HepG2 (cell line): Measurements from ENCODE around the gene KCNE4. TPM values are rescaled to one million over a fixed set of nuclear protein-coding genes. Genes with fewer than 3 reads are reported as not detected.

Source experiments
- ATAC-seq: fragments of 200-7000 bp; cut with Tn5 transposase; 3 replicates; pipeline ENCODE4 v1.9.1; 2020; ENCODE audit warnings: mild to moderate bottlenecking, moderate library complexity
- BruUV-seq: library from RNA; stranded (reverse); fragments of 400-500 nt; replicated peaks from 2 replicates; lab custom pipeline; 2021; lab: Mats Ljungman, UMichigan
- CTCF ChIA-PET: fragments of 300-600 bp; formaldehyde crosslinking; extraction: SDS; loops from one replicate; lab custom pipeline; 2021; ENCODE audit warnings: low total read pairs, inconsistent platforms, low intra/inter-chr PET ratio; lab: Yijun Ruan, JAX
- POLR2A ChIA-PET: fragments of 350-600 bp; sonication (Branson Sonifier 250); formaldehyde crosslinking; loops from one replicate; lab custom pipeline; 2020; ENCODE audit warnings: antibody characterized with exemption, inconsistent platforms; lab: Yijun Ruan, JAX
- DNase-seq: peaks from one replicate; pipeline ENCODE4 v3.0.0-alpha.2; 2015; ENCODE audit warnings: low spot score
- FAIRE-seq: peaks from 3 replicates; lab custom pipeline; 2011; peaks lifted over from hg19 to GRCh38; lab: Jason Lieb, UNC
- H2AFZ ChIP-seq: one replicate; pipeline ENCODE4 v1.6.1; 2011; ENCODE audit warnings: low read length, inconsistent platforms
- H3K27ac ChIP-seq: fragments of 300-600 bp; 3 replicates; pipeline ENCODE4 v1.8.0; 2011; ENCODE audit warnings: mixed run types, mild to moderate bottlenecking, mixed read lengths, low read length, inconsistent platforms; ENCODE audit not compliant: insufficient read depth; ENCODE audit errors: extremely low read length
- H3K27me3 ChIP-seq, 2 experiments: fragments of 200-600 bp in 1 of 2; 2 replicates in 1 of 2; 3 replicates in 1 of 2; pipeline versions ENCODE4 v1.6.0 to v1.8.0; 2011; ENCODE audit warnings: low read length in 2 of 2, mild to moderate bottlenecking in 2 of 2, moderate library complexity in 2 of 2, inconsistent platforms in 1 of 2; ENCODE audit not compliant: insufficient read depth in 2 of 2, control insufficient read depth in 1 of 2
- H3K36me3 ChIP-seq, 2 experiments: fragments of 200-600 bp in 1 of 2; replicated peaks in 1 of 2; 2 replicates in 1 of 2; 3 replicates in 1 of 2; pipeline versions ENCODE4 v1.5.1 to v1.8.0; 2011; ENCODE audit warnings: low read length in 2 of 2, inconsistent platforms in 1 of 2; ENCODE audit not compliant: insufficient read depth in 2 of 2, control insufficient read depth in 1 of 2
- H3K4me1 ChIP-seq: 2 replicates; pipeline ENCODE4 v1.5.1; 2012; ENCODE audit warnings: low read length, inconsistent platforms; ENCODE audit not compliant: insufficient read depth
- H3K4me2 ChIP-seq: 2 replicates; pipeline ENCODE4 v1.6.0; 2011; ENCODE audit warnings: low read depth, low read length, inconsistent platforms
- H3K4me3 ChIP-seq, 3 experiments: fragments of 200-600 bp in 1 of 3; sonication (generic), shearing (Covaris generic) in 1 of 3; replicated peaks in 1 of 3; 2 replicates each; pipeline ENCODE4 v1.5.1; 2011 to 2016; ENCODE audit warnings: low read length in 3 of 3, inconsistent platforms in 2 of 3, low read depth in 2 of 3, mild to moderate bottlenecking in 2 of 3, control low read depth in 1 of 3, mixed read lengths in 1 of 3; ENCODE audit not compliant: insufficient read depth in 1 of 3
- H3K79me2 ChIP-seq: one replicate; pipeline ENCODE4 v1.6.1; 2011; ENCODE audit warnings: low read length, inconsistent platforms; ENCODE audit not compliant: insufficient read depth
- H3K9ac ChIP-seq: 2 replicates; pipeline ENCODE4 v1.6.0; 2011; ENCODE audit warnings: mild to moderate bottlenecking, low read depth, low read length, inconsistent platforms; ENCODE audit not compliant: insufficient read depth
- H3K9me3 ChIP-seq: 2 replicates; pipeline ENCODE4 v1.5.1; 2012; ENCODE audit warnings: mild to moderate bottlenecking, low read length
- H4K20me1 ChIP-seq: 2 replicates; pipeline ENCODE4 v1.6.0; 2011; ENCODE audit warnings: inconsistent platforms, mild to moderate bottlenecking, low read length, moderate library complexity; ENCODE audit not compliant: insufficient read depth
- CBX5 ChIP-seq: sonication (generic); formaldehyde crosslinking; IDR thresholded peaks from 2 replicates; pipeline ENCODE4 v1.4.0; 2020; ENCODE audit warnings: missing genetic modification reagents, borderline replicate concordance
- IRX3 ChIP-seq: sonication (generic); formaldehyde crosslinking; IDR thresholded peaks from 2 replicates; pipeline ENCODE4 v1.8.1; 2023; ENCODE audit warnings: mild to moderate bottlenecking, low read depth, missing genetic modification reagents, borderline replicate concordance
- KLF16 ChIP-seq, 2 experiments: sonication (generic) in 1 of 2; formaldehyde crosslinking in 1 of 2; IDR thresholded peaks; 2 replicates each; pipeline versions ENCODE4 v1.6.1 to v1.8.0; 2016 to 2023; ENCODE audit warnings: missing genetic modification reagents in 2 of 2, missing compliant biosample characterization in 1 of 2
- MBD4 ChIP-seq: IDR thresholded peaks from 2 replicates; pipeline ENCODE4 v1.6.1; 2012; ENCODE audit warnings: low read length, inconsistent platforms, borderline replicate concordance
- MTA3 ChIP-seq: sonication (generic); formaldehyde crosslinking; IDR thresholded peaks from 2 replicates; pipeline ENCODE4 v1.4.0; 2020; ENCODE audit warnings: missing genetic modification reagents
- MYC ChIP-seq: sonication (generic); formaldehyde crosslinking; IDR thresholded peaks from 2 replicates; pipeline ENCODE4 v1.9.0; 2021; ENCODE audit warnings: missing genetic modification reagents, borderline replicate concordance
- NFE2L2 ChIP-seq: fragments of 150-350 bp; IDR thresholded peaks from 2 replicates; pipeline ENCODE4 v1.6.1; 2014; ENCODE audit warnings: low read length
- NFIC ChIP-seq: IDR thresholded peaks from 2 replicates; pipeline ENCODE4 v1.6.1; 2012; ENCODE audit warnings: mild to moderate bottlenecking, low read length, inconsistent platforms
- NR2F6 ChIP-seq, 2 experiments: IDR thresholded peaks; 2 replicates each; pipeline ENCODE4 v1.6.1; 2016; ENCODE audit warnings: antibody characterized with exemption in 1 of 2, mild to moderate bottlenecking in 1 of 2
- RFXAP ChIP-seq: sonication (generic); formaldehyde crosslinking; IDR thresholded peaks from 2 replicates; pipeline ENCODE4 v1.4.0; 2020; ENCODE audit warnings: missing genetic modification reagents, borderline replicate concordance
- ZBTB21 ChIP-seq: sonication (generic); formaldehyde crosslinking; IDR thresholded peaks from 2 replicates; pipeline ENCODE4 v1.4.0; 2020; ENCODE audit warnings: missing genetic modification reagents
- ZNF143 ChIP-seq: sonication (generic); formaldehyde crosslinking; IDR thresholded peaks from 2 replicates; pipeline ENCODE4 v1.4.0; 2020; ENCODE audit warnings: missing genetic modification reagents
- ZNF335 ChIP-seq: sonication (generic); formaldehyde crosslinking; IDR thresholded peaks from 2 replicates; pipeline ENCODE4 v1.4.0; 2020; ENCODE audit warnings: missing genetic modification reagents
- ZNF557 ChIP-seq: sonication (generic); formaldehyde crosslinking; IDR thresholded peaks from 2 replicates; pipeline ENCODE4 v1.4.0; 2020; ENCODE audit warnings: missing genetic modification reagents
- WGBS: methylation state at CpG from one replicate; pipeline ENCODE4 v1.1.6; 2017; ENCODE audit warnings: low lambda C conversion rate; 5-methylcytosine and 5-hydroxymethylcytosine counted together
- in situ Hi-C: cut with HindIII; loops from 2 replicates; pipeline ENCODE4 v1.10.0; 2017; ENCODE audit warnings: low pct_unique_long_range_greater_than_20kb; ENCODE audit not compliant: extremely low pct_ligation_motif_present
- intact Hi-C: fragments of 100-400 bp; cut with micrococcal nuclease; formaldehyde crosslinking; loops from one replicate; pipeline ENCODE4 v1.10.0; 2022; ENCODE audit not compliant: unreplicated experiment
- polyA plus RNA-seq, 8 experiments: library from polyadenylated mRNA; depleted of rRNA in 3 of 8; stranded (reverse) in 7 of 8; unstranded in 1 of 8; fragments of >200 nt; fragmentation: Illumina TruSeq in 4 of 8; extraction: Trizol in 4 of 8; gene quantifications; 2 replicates each; pipeline versions ENCODE4 v1.2.1 to v1.2.3, GENCODE V29; 2011 to 2016; ENCODE audit warnings: low read depth in 4 of 8, missing spikeins in 1 of 8, mixed read lengths in 1 of 8; ENCODE audit not compliant: insufficient read depth in 1 of 8
- total RNA-seq, 5 experiments: library from RNA; depleted of rRNA; stranded (reverse); fragments of >200 nt; fragmentation: Illumina TruSeq; extraction: Trizol; gene quantifications; 2 replicates each; pipeline ENCODE4 v1.2.3, GENCODE V29; 2016; ENCODE audit warnings: low read depth in 1 of 5
- TF ChIP-seq, protein P1 (sequence below): IDR thresholded peaks from 2 replicates; pipeline ENCODE4 v1.6.1; 2012; ENCODE audit warnings: low read length, improper control_type of control experiment

The KCNE4 gene
- total and polyA plus RNA-seq, 2 of the 13 experiments (the other 11 are each of a cell fraction or from before 2014, with no cell fraction given), result not detected

DNA sequence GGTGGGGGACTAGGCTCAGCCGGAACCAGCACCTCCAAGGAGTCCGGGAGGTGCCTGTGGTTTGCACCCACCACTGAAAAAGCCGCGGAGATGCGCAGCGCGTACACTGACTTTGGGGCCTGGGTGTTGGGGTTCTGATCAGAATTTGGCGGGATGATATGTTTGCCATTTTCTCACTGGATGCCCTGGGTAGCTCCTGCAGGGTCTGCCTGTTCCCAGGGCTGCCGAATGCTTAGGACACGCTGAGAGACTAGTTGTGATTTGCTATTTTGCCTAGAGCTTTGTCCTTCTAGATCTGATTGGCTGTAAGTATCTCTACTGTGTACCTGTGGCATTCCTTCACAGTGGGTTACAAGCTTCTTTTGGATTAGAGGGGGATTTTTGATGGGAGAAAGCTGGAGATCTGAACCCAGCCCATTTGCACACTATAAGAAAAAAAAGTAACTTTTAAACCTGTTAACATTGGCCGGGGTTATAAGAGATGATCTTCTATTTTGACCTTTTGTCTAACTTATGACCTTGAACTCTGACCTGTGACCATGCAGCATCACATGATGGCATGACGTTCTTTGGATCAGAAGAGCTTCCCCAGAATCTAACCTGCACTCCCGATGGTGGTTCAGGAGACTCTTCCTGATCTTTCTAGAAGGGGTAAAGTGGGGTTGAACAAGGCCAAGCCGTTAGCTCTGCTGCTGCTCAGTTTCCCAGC lies 1.6 kb downstream of the KCNE4 start:
- Histone ChIP-seq H3K27me3 (peaks cover 0 to 40% of the 10 kb centered on the region in 2 experiments; a peak in 4 of 5 replicates), H3K27ac (no peak overlapping the region), H3K9ac (no peak overlapping the region), H3K36me3 (no peaks in the 10 kb centered on the region), H3K79me2 (no peaks in the 10 kb centered on the region), H3K9me3 (no peaks in the 10 kb centered on the region), H3K4me1 (no peaks in the 10 kb centered on the region), H2AFZ (no peak overlapping the region), H3K4me3 (peak overlapping the region in 1 of 3 experiments; percentile 21; a peak in 2 of 6 replicates), H4K20me1 (no peaks in the 10 kb centered on the region), H3K4me2 (peak overlapping the region; percentile 21; the same call in 1 of the 2 replicates)
- in situ Hi-C loops, result no loop called here
- BruUV-seq, result no TSS peak
- TF ChIP-seq NR2F6 (IDR thresholded peaks at IDR 0.05), result peak; percentile 25; the same call in 1 of the 2 replicates
- TF ChIP-seq NR2F6 (CRISPR knock-in tag; IDR thresholded peaks at IDR 0.05), result no peak
- no peak for TF ChIP-seq ZNF557 (CRISPR knock-in tag)
- ATAC-seq (peak; percentile 13; the same call in 2 of the 3 replicates), DNase-seq (no peak), FAIRE-seq (no peak)
- intact Hi-C loops, result no loop called here
- WGBS, result 31% methylated on average over 8 of the region's 14 CpGs
- POLR2A ChIA-PET, result no interaction called here
- CTCF ChIA-PET, result no interaction called here

DNA sequence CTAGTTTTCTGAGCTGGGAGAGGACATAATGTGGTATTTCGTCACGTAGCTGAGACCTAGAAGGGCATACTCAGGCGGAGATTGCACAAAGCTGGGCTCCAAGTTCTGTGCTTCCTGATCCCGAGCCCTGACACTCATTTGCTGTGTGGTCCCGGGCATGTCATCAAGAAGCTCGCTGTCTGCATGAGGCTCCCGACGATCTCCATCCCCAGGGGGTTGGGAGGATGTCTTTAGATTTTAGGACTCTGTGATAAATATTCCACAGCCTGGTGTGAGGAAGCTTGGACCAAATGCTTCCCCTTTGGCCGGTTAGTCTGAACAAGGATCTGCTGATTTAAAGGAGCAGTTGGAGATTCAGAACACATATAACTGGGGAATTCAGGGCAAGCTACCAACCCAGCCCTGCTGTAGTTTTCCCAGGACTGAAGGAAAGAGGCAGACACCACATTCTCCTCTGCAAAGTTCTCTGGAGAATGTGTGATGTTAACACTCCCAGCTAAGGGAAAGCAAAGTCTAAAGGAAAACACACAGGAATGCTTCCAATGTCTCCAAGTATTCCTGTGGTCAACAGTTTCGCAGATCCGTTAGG lies 2.3 kb downstream of the KCNE4 start:
- no peak for DNase-seq
- Histone ChIP-seq H3K4me2 (no peak overlapping the region), H3K27ac (no peak overlapping the region), H3K27me3 (peaks cover 0 to 40% of the 10 kb centered on the region in 2 experiments; a peak in 4 of 5 replicates), H3K4me3 (no peak overlapping the region), H3K36me3 (no peaks in the 10 kb centered on the region), H3K79me2 (no peaks in the 10 kb centered on the region), H3K9ac (no peak overlapping the region), H4K20me1 (no peaks in the 10 kb centered on the region), H3K9me3 (no peaks in the 10 kb centered on the region), H3K4me1 (no peaks in the 10 kb centered on the region), H2AFZ (no peak overlapping the region)
- in situ Hi-C loops (no loop called here), intact Hi-C loops (no loop called here)
- ATAC-seq, result no peak
- no peak for TF ChIP-seq NFIC
- no peak for TF ChIP-seq CBX5
- no peak for TF ChIP-seq RFXAP (CRISPR knock-in tag)
- TF ChIP-seq, protein P1, sequence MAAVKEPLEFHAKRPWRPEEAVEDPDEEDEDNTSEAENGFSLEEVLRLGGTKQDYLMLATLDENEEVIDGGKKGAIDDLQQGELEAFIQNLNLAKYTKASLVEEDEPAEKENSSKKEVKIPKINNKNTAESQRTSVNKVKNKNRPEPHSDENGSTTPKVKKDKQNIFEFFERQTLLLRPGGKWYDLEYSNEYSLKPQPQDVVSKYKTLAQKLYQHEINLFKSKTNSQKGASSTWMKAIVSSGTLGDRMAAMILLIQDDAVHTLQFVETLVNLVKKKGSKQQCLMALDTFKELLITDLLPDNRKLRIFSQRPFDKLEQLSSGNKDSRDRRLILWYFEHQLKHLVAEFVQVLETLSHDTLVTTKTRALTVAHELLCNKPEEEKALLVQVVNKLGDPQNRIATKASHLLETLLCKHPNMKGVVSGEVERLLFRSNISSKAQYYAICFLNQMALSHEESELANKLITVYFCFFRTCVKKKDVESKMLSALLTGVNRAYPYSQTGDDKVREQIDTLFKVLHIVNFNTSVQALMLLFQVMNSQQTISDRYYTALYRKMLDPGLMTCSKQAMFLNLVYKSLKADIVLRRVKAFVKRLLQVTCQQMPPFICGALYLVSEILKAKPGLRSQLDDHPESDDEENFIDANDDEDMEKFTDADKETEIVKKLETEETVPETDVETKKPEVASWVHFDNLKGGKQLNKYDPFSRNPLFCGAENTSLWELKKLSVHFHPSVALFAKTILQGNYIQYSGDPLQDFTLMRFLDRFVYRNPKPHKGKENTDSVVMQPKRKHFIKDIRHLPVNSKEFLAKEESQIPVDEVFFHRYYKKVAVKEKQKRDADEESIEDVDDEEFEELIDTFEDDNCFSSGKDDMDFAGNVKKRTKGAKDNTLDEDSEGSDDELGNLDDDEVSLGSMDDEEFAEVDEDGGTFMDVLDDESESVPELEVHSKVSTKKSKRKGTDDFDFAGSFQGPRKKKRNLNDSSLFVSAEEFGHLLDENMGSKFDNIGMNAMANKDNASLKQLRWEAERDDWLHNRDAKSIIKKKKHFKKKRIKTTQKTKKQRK, result no peak
- no peak for TF ChIP-seq ZNF335 (CRISPR knock-in tag)
- no peak for TF ChIP-seq MBD4
- no peak for TF ChIP-seq KLF16 (CRISPR knock-in tag; IDR thresholded peaks at IDR 0.05)
- TF ChIP-seq IRX3, result no peak
- no peak for TF ChIP-seq MYC (CRISPR knock-in tag)
- TF ChIP-seq ZBTB21, result no peak
- no peak for TF ChIP-seq NFE2L2
- no peak for TF ChIP-seq ZNF143 (CRISPR knock-in tag)
- no peak for TF ChIP-seq MTA3 (CRISPR knock-in tag)
- POLR2A ChIA-PET, result no interaction called here
- WGBS, result 41% methylated on average over 11 of the region's 11 CpGs
- BruUV-seq, result no TSS peak
- CTCF ChIA-PET, result no interaction called here
- no peak for FAIRE-seq
